LNCAP (cell line): ENCODE measurements around the gene PANK2.

Experiments
- TF ChIP-seq, protein P1 (sequence below): fragments of 450-650 bp; IDR thresholded peaks from 2 replicates; pipeline ENCODE4 v1.5.1; 2017; ENCODE audit warnings: mild to moderate bottlenecking

Gene PANK2

DNA sequence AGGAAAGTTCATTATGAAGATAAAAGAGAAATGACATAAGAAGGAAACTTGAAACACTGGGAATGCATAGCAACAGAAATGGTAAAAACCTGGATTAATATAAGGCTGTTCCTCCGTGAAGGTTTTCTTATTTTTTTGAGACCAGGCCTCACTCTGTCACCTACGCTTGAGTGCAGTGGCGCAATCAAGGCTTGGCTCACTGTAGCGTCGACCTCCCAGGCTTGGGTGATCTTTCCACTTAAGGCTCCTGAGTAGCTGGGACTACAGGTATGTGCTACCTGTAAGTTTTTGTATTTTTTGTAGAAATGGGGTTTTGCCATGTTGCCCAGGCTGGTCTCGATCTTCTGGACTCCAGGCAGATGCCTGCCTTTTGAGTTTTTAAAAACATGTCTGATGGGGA, 51.7 kb downstream of the PANK2 start:
- TF ChIP-seq, protein P1, sequence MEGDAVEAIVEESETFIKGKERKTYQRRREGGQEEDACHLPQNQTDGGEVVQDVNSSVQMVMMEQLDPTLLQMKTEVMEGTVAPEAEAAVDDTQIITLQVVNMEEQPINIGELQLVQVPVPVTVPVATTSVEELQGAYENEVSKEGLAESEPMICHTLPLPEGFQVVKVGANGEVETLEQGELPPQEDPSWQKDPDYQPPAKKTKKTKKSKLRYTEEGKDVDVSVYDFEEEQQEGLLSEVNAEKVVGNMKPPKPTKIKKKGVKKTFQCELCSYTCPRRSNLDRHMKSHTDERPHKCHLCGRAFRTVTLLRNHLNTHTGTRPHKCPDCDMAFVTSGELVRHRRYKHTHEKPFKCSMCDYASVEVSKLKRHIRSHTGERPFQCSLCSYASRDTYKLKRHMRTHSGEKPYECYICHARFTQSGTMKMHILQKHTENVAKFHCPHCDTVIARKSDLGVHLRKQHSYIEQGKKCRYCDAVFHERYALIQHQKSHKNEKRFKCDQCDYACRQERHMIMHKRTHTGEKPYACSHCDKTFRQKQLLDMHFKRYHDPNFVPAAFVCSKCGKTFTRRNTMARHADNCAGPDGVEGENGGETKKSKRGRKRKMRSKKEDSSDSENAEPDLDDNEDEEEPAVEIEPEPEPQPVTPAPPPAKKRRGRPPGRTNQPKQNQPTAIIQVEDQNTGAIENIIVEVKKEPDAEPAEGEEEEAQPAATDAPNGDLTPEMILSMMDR = no peak

- TF ChIP-seq, protein P1 = no peak
These were observed 75.5 kb downstream of the PANK2 start for GRCh38 chr20:3964719-3965118.

GRCh38 chr20:3966571-3966970, 77.4 kb downstream of the PANK2 start:
- TF ChIP-seq, protein P1 = no peak

DNA sequence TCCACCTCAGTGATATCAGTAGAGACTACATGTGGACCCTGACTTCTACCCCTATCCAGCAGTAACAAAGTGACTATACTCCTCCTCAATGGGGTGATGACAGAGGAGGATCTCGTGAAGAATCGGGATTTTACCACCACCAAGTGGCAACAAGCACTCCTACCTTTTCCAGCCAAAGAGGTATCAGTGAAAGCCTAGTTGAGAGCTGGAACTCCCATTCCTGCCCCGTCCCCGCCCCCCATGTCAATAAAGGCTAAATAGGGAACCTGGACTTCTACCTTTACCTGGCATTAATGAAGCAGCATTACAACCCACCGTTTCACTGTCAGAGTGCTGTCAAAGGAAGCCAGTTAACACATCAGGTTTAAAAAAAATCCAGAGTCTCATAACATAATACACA, 80.8 kb downstream of the PANK2 start:
- TF ChIP-seq, protein P1 = no peak

- TF ChIP-seq, protein P1 = no peak
These were observed 82.0 kb downstream of the PANK2 start for GRCh38 chr20:3971145-3971544.

- TF ChIP-seq, protein P1 = no peak
These were observed 83.0 kb downstream of the PANK2 start for GRCh38 chr20:3972161-3972560.

DNA sequence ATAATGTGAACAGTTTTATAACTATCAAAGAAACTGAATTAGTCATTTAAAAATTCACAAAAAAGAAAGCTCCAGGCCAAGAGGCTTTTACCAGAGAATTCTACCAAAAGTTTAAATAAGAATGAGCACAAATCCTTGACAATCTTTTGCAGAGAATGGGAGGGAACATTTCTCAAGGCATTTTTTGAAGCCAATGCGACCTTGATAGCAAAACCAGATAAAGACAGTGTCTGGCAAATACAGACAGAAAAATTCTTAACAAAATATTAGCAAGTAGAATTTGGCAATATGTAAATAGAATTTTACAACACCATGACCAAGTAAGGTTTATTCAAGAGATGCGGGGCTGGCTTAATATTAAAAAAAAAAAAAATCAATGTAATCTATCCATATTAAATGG, 84.5 kb downstream of the PANK2 start:
- TF ChIP-seq, protein P1 = no peak

DNA sequence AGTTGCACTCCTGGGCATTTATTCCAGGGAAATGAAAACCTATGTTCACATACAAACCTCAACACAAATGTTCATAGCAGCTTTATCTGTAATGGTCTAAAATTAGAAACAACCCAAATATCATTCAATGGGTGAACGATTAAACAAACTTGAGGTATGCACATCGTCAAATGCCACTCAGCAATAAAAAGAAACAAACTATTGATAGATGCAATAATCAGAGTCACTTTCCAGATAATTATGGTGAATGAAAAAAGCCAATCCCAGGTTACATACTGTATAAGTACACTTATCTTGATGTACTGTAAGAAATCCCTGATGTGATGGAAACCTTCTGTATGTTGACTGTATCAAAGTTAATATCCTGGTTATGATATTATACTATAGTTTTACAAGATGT, 87.3 kb downstream of the PANK2 start:
- TF ChIP-seq, protein P1 = no peak
